ENCODE results near the gene PLD5. TPM values are rescaled to one million over a fixed set of nuclear protein-coding genes. Genes with fewer than 3 reads are reported as not detected.
"Not testable (repeated sequence)": the region's sequence is repeated elsewhere in the genome, so short reads cannot be mapped to it uniquely, and the experiment has no call there.

Gene PLD5
- total RNA-seq, 4 donors from 2014 or later: 0.28 to 0.79 (median 0.34) TPM

- ATAC-seq (ENCODE audit: low FRiP score): no peak
- no peak for TF ChIP-seq CTCF (IDR thresholded peaks at IDR 0.05)
- DNase-seq (ENCODE audit: low spot score): no peak
Measured at GRCh38 chr1:242065813-242066212, 458.7 kb downstream of the PLD5 start.

- ATAC-seq (ENCODE audit: low FRiP score) (no peak), DNase-seq (ENCODE audit: low spot score) (no peak)
- no peak for TF ChIP-seq CTCF (IDR thresholded peaks at IDR 0.05)
Measured at GRCh38 chr1:242062271-242062670, 462.2 kb downstream of the PLD5 start.

GRCh38 chr1:242059976-242060375 lies 464.5 kb downstream of the PLD5 start:
- ATAC-seq (ENCODE audit: low FRiP score) (no peak), DNase-seq (ENCODE audit: low spot score) (no peak)
- no peak for TF ChIP-seq CTCF (IDR thresholded peaks at IDR 0.05)

GRCh38 chr1:242058582-242058981 lies 465.9 kb downstream of the PLD5 start:
- DNase-seq (ENCODE audit: low spot score); ATAC-seq (ENCODE audit: low FRiP score): not testable (repeated sequence)

- not testable (repeated sequence) for ATAC-seq (ENCODE audit: low FRiP score); DNase-seq (ENCODE audit: low spot score)
Measured at GRCh38 chr1:242058181-242058580, 466.3 kb downstream of the PLD5 start.

- no peak for ATAC-seq (ENCODE audit: low FRiP score)
- TF ChIP-seq CTCF (IDR thresholded peaks at IDR 0.05): no peak
Measured at GRCh38 chr1:242057745-242058115, 466.8 kb downstream of the PLD5 start.

GRCh38 chr1:242056988-242057744 lies 467.3 kb downstream of the PLD5 start:
- DNase-seq (ENCODE audit: low spot score): no peak
- no peak for TF ChIP-seq CTCF (IDR thresholded peaks at IDR 0.05)
- no peak for ATAC-seq (ENCODE audit: low FRiP score)

More at GRCh38 chr1:242057745-242058115, 466.8 kb downstream of the PLD5 start:
- no peak for DNase-seq (ENCODE audit: low spot score)

- ATAC-seq (ENCODE audit: low FRiP score) (no peak), DNase-seq (ENCODE audit: low spot score) (no peak)
Measured at GRCh38 chr1:242055749-242056320, 468.7 kb downstream of the PLD5 start.

More at GRCh38 chr1:242055749-242056320, 468.7 kb downstream of the PLD5 start:
- TF ChIP-seq CTCF (IDR thresholded peaks at IDR 0.05): no peak

All from omental fat pad (tissue), 4 donors.